Measurements from ENCODE around the gene PKP1. TPM values are rescaled to one million over a fixed set of nuclear protein-coding genes. Genes with fewer than 3 reads are reported as not detected.

Gene PKP1
- total RNA-seq, 6 experiments from 2014 or later: not detected

- 85% methylated on average over 4 of the region's 15 CpGs for whole genome bisulfite sequencing (ENCODE audit: insufficient coverage, low coverage, low lambda C conversion rate, missing lambda C conversion rate)
Measured at GRCh38 chr1:201275253-201275666, 8.0 kb upstream of the PKP1 start.

GRCh38 chr1:201276891-201277290 lies 6.4 kb upstream of the PKP1 start:
- Histone ChIP-seq H3K4me1 (no peaks in the 10 kb centered on the region), H3K36me3 (no peaks in the 10 kb centered on the region), H3K27me3 (no peaks in the 10 kb centered on the region), H3K27ac (no peak overlapping the region), H3K4me3 (no peak overlapping the region), H3K9me3 (no peaks in the 10 kb centered on the region)
- intact Hi-C loops (cut with DNase I): no loop called here
- TF ChIP-seq CTCF (IDR thresholded peaks at IDR 0.05) (no peak), POLR2A (IDR thresholded peaks at IDR 0.05) (no peak)
- no peak for ATAC-seq
- DNase-seq: no peak
- 87% methylated on average over 4 of the region's 6 CpGs for WGBS (ENCODE audit: insufficient coverage, low coverage, low lambda C conversion rate, missing lambda C conversion rate)

More at GRCh38 chr1:201275253-201275666, 8.0 kb upstream of the PKP1 start:
- H3K27ac ChIP-seq: no peak overlapping the region
- TF ChIP-seq CTCF (IDR thresholded peaks at IDR 0.05): no peak
- TF ChIP-seq POLR2A (IDR thresholded peaks at IDR 0.05): no peak
- no peaks in the 10 kb centered on the region for H3K4me1 ChIP-seq
- H3K36me3 ChIP-seq: no peaks in the 10 kb centered on the region
- intact Hi-C loops (cut with DNase I): no loop called here
- no peaks in the 10 kb centered on the region for H3K27me3 ChIP-seq
- DNase-seq (no peak), ATAC-seq (peak in 1 of 4 donors; percentile 5)
- no peak overlapping the region for H3K4me3 ChIP-seq
- H3K9me3 ChIP-seq: no peaks in the 10 kb centered on the region

- no peaks in the 10 kb centered on the region for H3K4me1 ChIP-seq
- ATAC-seq (no peak), DNase-seq (no peak)
- 72% methylated on average over 3 of the region's 4 CpGs for WGBS (ENCODE audit: insufficient coverage, low coverage, low lambda C conversion rate, missing lambda C conversion rate)
- TF ChIP-seq POLR2A (IDR thresholded peaks at IDR 0.05): no peak
- no peak for TF ChIP-seq CTCF (IDR thresholded peaks at IDR 0.05)
- H3K27me3 ChIP-seq: no peaks in the 10 kb centered on the region
- H3K9me3 ChIP-seq: no peaks in the 10 kb centered on the region
- H3K4me3 ChIP-seq: no peak overlapping the region
- H3K36me3 ChIP-seq: no peaks in the 10 kb centered on the region
- H3K27ac ChIP-seq: no peak overlapping the region
- intact Hi-C loops (cut with DNase I): no loop called here
Measured at GRCh38 chr1:201277441-201277840, 5.9 kb upstream of the PKP1 start.

GRCh38 chr1:201279313-201279712 lies 4.0 kb upstream of the PKP1 start:
- H3K27ac ChIP-seq: no peak overlapping the region
- H3K4me3 ChIP-seq: no peak overlapping the region
- 51% methylated on average over 6 of the region's 8 CpGs for WGBS (ENCODE audit: insufficient coverage, low coverage, low lambda C conversion rate, missing lambda C conversion rate)
- DNase-seq (no peak), ATAC-seq (peak in 2 of 4 donors; percentile 34 to 74)
- H3K9me3 ChIP-seq: no peaks in the 10 kb centered on the region
- H3K27me3 ChIP-seq: peaks cover 0 to 8% of the 10 kb centered on the region in 2 donors
- H3K4me1 ChIP-seq: no peaks in the 10 kb centered on the region
- TF ChIP-seq POLR2A (IDR thresholded peaks at IDR 0.05) (no peak), CTCF (IDR thresholded peaks at IDR 0.05) (no peak)
- H3K36me3 ChIP-seq: no peaks in the 10 kb centered on the region
- intact Hi-C loops (cut with DNase I): no loop called here

GRCh38 chr1:201280884-201281283 lies 2.4 kb upstream of the PKP1 start:
- ATAC-seq: no peak
- Histone ChIP-seq H3K4me3 (no peak overlapping the region), H3K9me3 (no peaks in the 10 kb centered on the region), H3K4me1 (no peaks in the 10 kb centered on the region), H3K27me3 (peaks cover 0 to 10% of the 10 kb centered on the region in 2 donors), H3K36me3 (no peaks in the 10 kb centered on the region), H3K27ac (no peak overlapping the region)
- WGBS (ENCODE audit: insufficient coverage, low coverage, low lambda C conversion rate, missing lambda C conversion rate): 69% methylated on average over 3 of the region's 5 CpGs
- intact Hi-C loops (cut with DNase I): no loop called here
- DNase-seq: no peak
- TF ChIP-seq CTCF (IDR thresholded peaks at IDR 0.05) (no peak), POLR2A (IDR thresholded peaks at IDR 0.05) (no peak)
